Lung (tissue), 12 donors: Measurements from ENCODE around the gene PSME3IP1. TPM values are rescaled to one million over a fixed set of nuclear protein-coding genes. Genes with fewer than 3 reads are reported as not detected.

ENCODE experiments used
- ATAC-seq: fragments of 200-7000 bp; cut with Tn5 transposase; one replicate; pipeline ENCODE4 v1.9.1; 2020; ENCODE audit warnings: moderate number of reproducible peaks; ENCODE audit not compliant: insufficient read depth, low FRiP score
- DNase-seq, 3 donors: peaks; one replicate each; pipeline ENCODE4 v3.0.0-alpha.2; 2013 to 2017
- H3K27ac ChIP-seq, 2 donors: one replicate each; pipeline ENCODE4 v1.5.1; 2013; ENCODE audit warnings: mild to moderate bottlenecking in 2 of 2, moderate library complexity in 2 of 2, control low read depth in 1 of 2, inconsistent platforms in 1 of 2, low read depth in 1 of 2, low read length in 1 of 2
- H3K27me3 ChIP-seq, 3 donors: one replicate each; pipeline ENCODE4 v1.5.1; 2013; ENCODE audit warnings: low read length in 2 of 3; ENCODE audit not compliant: control insufficient read depth in 3 of 3, insufficient read depth in 3 of 3
- H3K36me3 ChIP-seq, 4 donors: one replicate each; pipeline ENCODE4 v1.5.1; 2013; ENCODE audit warnings: low read length in 4 of 4, mild to moderate bottlenecking in 1 of 4, moderate library complexity in 1 of 4; ENCODE audit not compliant: control insufficient read depth in 4 of 4, insufficient read depth in 4 of 4
- H3K4me1 ChIP-seq, 5 donors: one replicate each; pipeline ENCODE4 v1.5.1; 2013; ENCODE audit warnings: low read length in 5 of 5, mild to moderate bottlenecking in 2 of 5, moderate library complexity in 1 of 5; ENCODE audit not compliant: control insufficient read depth in 5 of 5, insufficient read depth in 5 of 5
- H3K4me3 ChIP-seq: one replicate; pipeline ENCODE4 v1.5.1; 2013; ENCODE audit warnings: mild to moderate bottlenecking, control low read depth, moderate library complexity
- H3K9ac ChIP-seq, 2 donors: one replicate each; pipeline ENCODE4 v1.5.1; 2013; ENCODE audit warnings: low read length in 2 of 2, control low read depth in 1 of 2; ENCODE audit not compliant: insufficient read depth in 1 of 2
- H3K9me3 ChIP-seq, 4 donors: one replicate each; pipeline ENCODE4 v1.5.1; 2013; ENCODE audit warnings: low read length in 3 of 4, mild to moderate bottlenecking in 1 of 4, moderate library complexity in 1 of 4; ENCODE audit not compliant: control insufficient read depth in 4 of 4, insufficient read depth in 3 of 4
- CTCF ChIP-seq: IDR thresholded peaks from 2 replicates; pipeline ENCODE4 v1.5.1; 2012; ENCODE audit warnings: mild to moderate bottlenecking; ENCODE audit errors: control extremely low read depth, extremely low read depth
- WGBS, 2 donors: extraction: QIAGEN DNeasy Blood & Tissue Kit; methylation state at CpG; one replicate each; pipeline ENCODE4 v1.1.7; 2013; 5-methylcytosine and 5-hydroxymethylcytosine counted together
- polyA plus RNA-seq, 2 donors: library from polyadenylated mRNA; stranded (reverse); fragments of 200-250 nt; gene quantifications; one replicate each; pipeline ENCODE4 v1.2.1, GENCODE V29; 2013
- total RNA-seq, 2 donors: library from RNA; depleted of rRNA in 1 of 2; stranded (reverse); fragments of >200 nt in 1 of 2; gene quantifications; one replicate each; pipeline ENCODE4 v1.2.1, GENCODE V29; 2014 to 2021
- donor health status: control.
- donor health status: control.
- donor health status: Bipolar disorder and iron deficiency.
- donor health status: healthy.
- donor health status: DM: yes; HTN: yes; CAD: no.

Gene PSME3IP1
- total and polyA plus RNA-seq, 4 donors: 59.3 to 83.1 (median 63.1) TPM

GRCh38 chr16:57167953-57168352, 17.9 kb downstream of the PSME3IP1 start:
- no peak overlapping the region for H3K4me3 ChIP-seq
- ATAC-seq (peak; percentile 55), DNase-seq (peak in 2 of 3 donors; percentile 74 to 86)
- H3K9me3 ChIP-seq: no peaks in the 10 kb centered on the region
- H3K36me3 ChIP-seq: peaks cover 21 to 39% (median 28%) of the 10 kb centered on the region in 4 donors
- WGBS, 2 donors: 6 to 7% methylated on average over 4 of the region's 4 CpGs
- peak; percentile 85 for TF ChIP-seq CTCF
- peak overlapping the region in 1 of 2 donors; percentile 59 for H3K27ac ChIP-seq
- no peak overlapping the region for H3K9ac ChIP-seq
- H3K4me1 ChIP-seq: peaks cover 2 to 14% (median 5%) of the 10 kb centered on the region in 5 donors
- H3K27me3 ChIP-seq: no peaks in the 10 kb centered on the region

- Histone ChIP-seq H3K9me3 (no peaks in the 10 kb centered on the region), H3K27ac (no peak overlapping the region), H3K36me3 (peaks cover 19 to 36% (median 24%) of the 10 kb centered on the region in 4 donors), H3K4me3 (no peak overlapping the region), H3K4me1 (peaks cover 2 to 14% (median 5%) of the 10 kb centered on the region in 5 donors), H3K9ac (no peak overlapping the region), H3K27me3 (no peaks in the 10 kb centered on the region)
- TF ChIP-seq CTCF: no peak
- WGBS, 2 donors: 43 to 66% methylated on average over 3 of the region's 3 CpGs
- DNase-seq (no peak), ATAC-seq (no peak)
These were observed 18.3 kb downstream of the PSME3IP1 start for GRCh38 chr16:57167538-57167937.

- ATAC-seq: peak; percentile 83
- no peak for TF ChIP-seq CTCF
These were observed 18.9 kb downstream of the PSME3IP1 start for GRCh38 chr16:57166951-57167350.

GRCh38 chr16:57166451-57166850, 19.4 kb downstream of the PSME3IP1 start:
- ATAC-seq (no peak), DNase-seq (no peak)
- H3K9ac ChIP-seq: no peak overlapping the region
- no peaks in the 10 kb centered on the region for H3K9me3 ChIP-seq
- H3K4me3 ChIP-seq: no peak overlapping the region
- no peak for TF ChIP-seq CTCF
- H3K27ac ChIP-seq: peak overlapping the region; percentile 45 to 79
- H3K27me3 ChIP-seq: no peaks in the 10 kb centered on the region
- peaks cover 14 to 25% (median 18%) of the 10 kb centered on the region in 4 donors for H3K36me3 ChIP-seq
- peaks cover 2 to 14% (median 5%) of the 10 kb centered on the region in 5 donors for H3K4me1 ChIP-seq

More at GRCh38 chr16:57166951-57167350, 18.9 kb downstream of the PSME3IP1 start:
- peaks cover 18 to 30% (median 22%) of the 10 kb centered on the region in 4 donors for H3K36me3 ChIP-seq
- peak; percentile 62 to 84 (median 64) for DNase-seq
- no peaks in the 10 kb centered on the region for H3K9me3 ChIP-seq
- no peaks in the 10 kb centered on the region for H3K27me3 ChIP-seq
- peak overlapping the region; percentile 20 to 45 for H3K27ac ChIP-seq
- 44 to 46% methylated on average over 7 of the region's 7 CpGs for WGBS, 2 donors
- H3K4me1 ChIP-seq: peaks cover 2 to 14% (median 5%) of the 10 kb centered on the region in 5 donors
- H3K4me3 ChIP-seq: no peak overlapping the region
- no peak overlapping the region for H3K9ac ChIP-seq
